ENCODE results near the gene PAX5. TPM values are rescaled to one million over a fixed set of nuclear protein-coding genes. Genes with fewer than 3 reads are reported as not detected.
A peak's percentile ranks its signal among the peaks of the same experiment; 100 is the strongest.

Gene PAX5
- polyA plus RNA-seq, 2 of the 4 experiments (the other 2 are of a cell fraction), result not detected

GRCh38 chr9:36862206-36863145 lies 171.6 kb downstream of the PAX5 start:
- Histone ChIP-seq H3K27ac (no peak overlapping the region), H3K4me3 (no peak overlapping the region), H3K4me1 (no peaks in the 10 kb centered on the region; the same call in 2 of the 3 replicates), H3K4me2 (no peak overlapping the region), H3K9me3 (no peaks in the 10 kb centered on the region)
- POLR2A ChIA-PET, result no interaction called here
- ATAC-seq (peak; percentile 85 to 88), FAIRE-seq (no peak), DNase-seq (ENCODE audit: low read depth in 1 of 2, low spot score in 1 of 2) (peak; percentile 55 to 60)
- CTCF ChIA-PET, result interaction anchor here (0.5 to 9.4 kb wide), 23 partner anchors 8 to 511 kb away, joined by 3 to 95 read pairs (median 4); no protein-coding TSS in a partner anchor
- no peak for TF ChIP-seq CBX8 (IDR thresholded peaks at IDR 0.05)
- TF ChIP-seq, protein P1, sequence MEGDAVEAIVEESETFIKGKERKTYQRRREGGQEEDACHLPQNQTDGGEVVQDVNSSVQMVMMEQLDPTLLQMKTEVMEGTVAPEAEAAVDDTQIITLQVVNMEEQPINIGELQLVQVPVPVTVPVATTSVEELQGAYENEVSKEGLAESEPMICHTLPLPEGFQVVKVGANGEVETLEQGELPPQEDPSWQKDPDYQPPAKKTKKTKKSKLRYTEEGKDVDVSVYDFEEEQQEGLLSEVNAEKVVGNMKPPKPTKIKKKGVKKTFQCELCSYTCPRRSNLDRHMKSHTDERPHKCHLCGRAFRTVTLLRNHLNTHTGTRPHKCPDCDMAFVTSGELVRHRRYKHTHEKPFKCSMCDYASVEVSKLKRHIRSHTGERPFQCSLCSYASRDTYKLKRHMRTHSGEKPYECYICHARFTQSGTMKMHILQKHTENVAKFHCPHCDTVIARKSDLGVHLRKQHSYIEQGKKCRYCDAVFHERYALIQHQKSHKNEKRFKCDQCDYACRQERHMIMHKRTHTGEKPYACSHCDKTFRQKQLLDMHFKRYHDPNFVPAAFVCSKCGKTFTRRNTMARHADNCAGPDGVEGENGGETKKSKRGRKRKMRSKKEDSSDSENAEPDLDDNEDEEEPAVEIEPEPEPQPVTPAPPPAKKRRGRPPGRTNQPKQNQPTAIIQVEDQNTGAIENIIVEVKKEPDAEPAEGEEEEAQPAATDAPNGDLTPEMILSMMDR (IDR thresholded peaks at IDR 0.05), result peak; percentile 66
- no peak for TF ChIP-seq SREBF2 (IDR thresholded peaks at IDR 0.05)
- TF ChIP-seq HOXB5 (CRISPR knock-in tag; IDR thresholded peaks at IDR 0.05), result no peak
- no peak for TF ChIP-seq PHF8 (IDR thresholded peaks at IDR 0.05; ENCODE audit: borderline replicate concordance, low read depth)
- peak; percentile 62 for TF ChIP-seq SMC3 (IDR thresholded peaks at IDR 0.05)
- TF ChIP-seq MYC (IDR thresholded peaks at IDR 0.05; ENCODE audit: borderline replicate concordance, low read length), result no peak
- peak; percentile 56 to 57 for TF ChIP-seq RAD21 (conservative IDR thresholded peaks at IDR 0.05 in 1 of 2, IDR thresholded peaks at IDR 0.05 in 1 of 2)
- TF ChIP-seq CHD2 (IDR thresholded peaks at IDR 0.05; ENCODE audit: low read length, partially characterized antibody), result no peak
- TF ChIP-seq, protein P2, sequence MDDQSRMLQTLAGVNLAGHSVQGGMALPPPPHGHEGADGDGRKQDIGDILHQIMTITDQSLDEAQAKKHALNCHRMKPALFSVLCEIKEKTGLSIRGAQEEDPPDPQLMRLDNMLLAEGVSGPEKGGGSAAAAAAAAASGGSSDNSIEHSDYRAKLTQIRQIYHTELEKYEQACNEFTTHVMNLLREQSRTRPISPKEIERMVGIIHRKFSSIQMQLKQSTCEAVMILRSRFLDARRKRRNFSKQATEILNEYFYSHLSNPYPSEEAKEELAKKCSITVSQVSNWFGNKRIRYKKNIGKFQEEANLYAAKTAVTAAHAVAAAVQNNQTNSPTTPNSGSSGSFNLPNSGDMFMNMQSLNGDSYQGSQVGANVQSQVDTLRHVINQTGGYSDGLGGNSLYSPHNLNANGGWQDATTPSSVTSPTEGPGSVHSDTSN (IDR thresholded peaks at IDR 0.05), result no peak
- 33% methylated on average over 21 of the region's 21 CpGs for WGBS (ENCODE audit: missing lambda C conversion rate)

DNA sequence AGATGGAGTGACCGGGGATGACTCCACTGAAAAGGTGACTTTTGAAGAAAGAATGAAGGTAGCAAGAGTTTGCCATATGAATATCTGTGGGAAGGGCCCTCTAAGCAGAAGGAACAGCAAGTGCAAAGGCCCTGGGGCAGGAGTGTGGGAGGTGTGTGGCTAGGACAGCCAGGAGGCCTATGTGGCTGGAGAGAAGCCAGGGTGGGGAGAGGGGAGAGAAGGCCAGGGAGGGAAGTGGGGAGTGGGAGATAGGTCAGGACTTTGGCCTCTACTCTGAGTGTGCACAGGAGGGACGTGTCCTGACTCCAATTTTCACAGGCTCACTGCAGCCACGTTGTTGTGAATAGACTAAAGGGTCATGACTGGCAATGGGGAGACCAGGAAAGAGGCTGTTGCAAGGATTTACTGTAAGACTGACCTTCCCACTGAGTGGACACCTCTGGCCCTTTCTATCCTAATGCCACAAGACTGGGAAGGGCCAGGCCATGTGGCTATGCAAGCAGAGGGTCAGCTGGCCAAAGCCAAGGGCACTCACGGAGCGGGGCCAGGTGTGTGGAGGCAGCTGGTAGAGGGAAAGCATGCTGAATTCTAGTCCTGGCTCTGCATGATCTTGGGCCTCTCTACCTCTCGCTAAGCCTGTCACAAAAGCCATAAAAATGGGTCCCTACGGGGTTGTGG lies 172.4 kb downstream of the PAX5 start:
- POLR2A ChIA-PET, result no interaction called here
- H3K9me3 ChIP-seq, result no peaks in the 10 kb centered on the region
- H3K4me3 ChIP-seq, result no peak overlapping the region
- H3K4me2 ChIP-seq, result no peak overlapping the region
- DNase-seq (ENCODE audit: low read depth in 1 of 2, low spot score in 1 of 2), result no peak
- 28% methylated on average over 7 of the region's 7 CpGs for WGBS (ENCODE audit: missing lambda C conversion rate)
- CTCF ChIA-PET, result interaction anchor here (0.5 to 9.4 kb wide), 22 partner anchors 7 to 765 kb away, joined by 3 to 95 read pairs (median 4); no protein-coding TSS in a partner anchor
- no peaks in the 10 kb centered on the region for H3K4me1 ChIP-seq
- no peak overlapping the region for H3K27ac ChIP-seq
- FAIRE-seq, result no peak
- no peak for TF ChIP-seq MAFK (IDR thresholded peaks at IDR 0.05; ENCODE audit: partially characterized antibody)
- TF ChIP-seq POLR2AphosphoS2 (conservative IDR thresholded peaks at IDR 0.05; ENCODE audit: low read length), result no peak
- TF ChIP-seq, protein P3, sequence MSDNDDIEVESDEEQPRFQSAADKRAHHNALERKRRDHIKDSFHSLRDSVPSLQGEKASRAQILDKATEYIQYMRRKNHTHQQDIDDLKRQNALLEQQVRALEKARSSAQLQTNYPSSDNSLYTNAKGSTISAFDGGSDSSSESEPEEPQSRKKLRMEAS (IDR thresholded peaks at IDR 0.05), result no peak
- TF ChIP-seq RARB (CRISPR knock-in tag; IDR thresholded peaks at IDR 0.05), result no peak
- TF ChIP-seq ATOH8 (CRISPR knock-in tag; IDR thresholded peaks at IDR 0.05; ENCODE audit: low read depth), result no peak
- no peak for TF ChIP-seq EHMT2 (IDR thresholded peaks at IDR 0.05; ENCODE audit: low read depth)
- no peak for TF ChIP-seq HOXA7 (CRISPR knock-in tag; IDR thresholded peaks at IDR 0.05)
- TF ChIP-seq CHD2 (IDR thresholded peaks at IDR 0.05; ENCODE audit: low read length, partially characterized antibody), result no peak
- TF ChIP-seq RNF2 (IDR thresholded peaks at IDR 0.05; ENCODE audit: borderline replicate concordance, low read depth), result no peak
- TF ChIP-seq KDM5A (IDR thresholded peaks at IDR 0.05), result no peak
- no peak for TF ChIP-seq PHF8 (IDR thresholded peaks at IDR 0.05; ENCODE audit: borderline replicate concordance, low read depth)
- no peak for TF ChIP-seq ESRRA (IDR thresholded peaks at IDR 0.05; ENCODE audit: borderline replicate concordance, low read length)
- no peak for TF ChIP-seq HEYL (CRISPR knock-in tag; IDR thresholded peaks at IDR 0.05)
- no peak for TF ChIP-seq TP53 (CRISPR knock-in tag; IDR thresholded peaks at IDR 0.05)
- TF ChIP-seq, protein P4, sequence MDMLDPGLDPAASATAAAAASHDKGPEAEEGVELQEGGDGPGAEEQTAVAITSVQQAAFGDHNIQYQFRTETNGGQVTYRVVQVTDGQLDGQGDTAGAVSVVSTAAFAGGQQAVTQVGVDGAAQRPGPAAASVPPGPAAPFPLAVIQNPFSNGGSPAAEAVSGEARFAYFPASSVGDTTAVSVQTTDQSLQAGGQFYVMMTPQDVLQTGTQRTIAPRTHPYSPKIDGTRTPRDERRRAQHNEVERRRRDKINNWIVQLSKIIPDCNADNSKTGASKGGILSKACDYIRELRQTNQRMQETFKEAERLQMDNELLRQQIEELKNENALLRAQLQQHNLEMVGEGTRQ (IDR thresholded peaks at IDR 0.05), result no peak
- TF ChIP-seq ZSCAN20 (CRISPR knock-in tag; IDR thresholded peaks at IDR 0.05), result no peak
- TF ChIP-seq HOXB13 (CRISPR knock-in tag; IDR thresholded peaks at IDR 0.05; ENCODE audit: low read depth), result no peak
- TF ChIP-seq FOXS1 (CRISPR knock-in tag; IDR thresholded peaks at IDR 0.05), result no peak
- TF ChIP-seq FOSB (CRISPR knock-in tag; IDR thresholded peaks at IDR 0.05), result no peak
- peak; percentile 16 to 48; a peak in 3 of 6 replicates for ATAC-seq

Data from A549 (cell line).